ENCODE measurements around the gene IL36RN.

Gene IL36RN

GRCh38 chr2:113058998-113059960 lies at the start of gene IL36RN:
TSS of gene IL36RN (plus strand) at chr2:113059198. CDS start at chr2:113059439, 241 bp downstream.
- no peak for DNase-seq (ENCODE audit: low read depth in 1 of 2, low spot score in 1 of 2)

GRCh38 chr2:113009622-113010021 lies 49.4 kb upstream of the IL36RN start:
- no peak for DNase-seq (ENCODE audit: low read depth in 1 of 2, low spot score in 1 of 2)

- no peak for DNase-seq (ENCODE audit: low read depth in 1 of 2, low spot score in 1 of 2)
These were observed 48.9 kb upstream of the IL36RN start for GRCh38 chr2:113010088-113010487.

GRCh38 chr2:113011108-113011507 lies 47.9 kb upstream of the IL36RN start:
- no peak for DNase-seq (ENCODE audit: low read depth in 1 of 2, low spot score in 1 of 2)

- no peak for DNase-seq (ENCODE audit: low read depth in 1 of 2, low spot score in 1 of 2)
These were observed 46.3 kb upstream of the IL36RN start for GRCh38 chr2:113012436-113013335.

GRCh38 chr2:113013336-113013661 lies 45.7 kb upstream of the IL36RN start:
- DNase-seq (ENCODE audit: low read depth in 1 of 2, low spot score in 1 of 2): no peak

GRCh38 chr2:113014067-113014466 lies 44.9 kb upstream of the IL36RN start:
- no peak for DNase-seq (ENCODE audit: low read depth in 1 of 2, low spot score in 1 of 2)

- no peak for DNase-seq (ENCODE audit: low read depth in 1 of 2, low spot score in 1 of 2)
These were observed 44.0 kb upstream of the IL36RN start for GRCh38 chr2:113015042-113015441.

- DNase-seq (ENCODE audit: low read depth in 1 of 2, low spot score in 1 of 2): no peak
These were observed 43.3 kb upstream of the IL36RN start for GRCh38 chr2:113015655-113016054.

- no peak for DNase-seq (ENCODE audit: low read depth in 1 of 2, low spot score in 1 of 2)
These were observed 40.5 kb upstream of the IL36RN start for GRCh38 chr2:113018509-113018908.

GRCh38 chr2:113021312-113021711 lies 37.7 kb upstream of the IL36RN start:
- no peak for DNase-seq (ENCODE audit: low read depth in 1 of 2, low spot score in 1 of 2)

- DNase-seq (ENCODE audit: low read depth in 1 of 2, low spot score in 1 of 2): no peak
These were observed 34.2 kb upstream of the IL36RN start for GRCh38 chr2:113024764-113025163.

- no peak for DNase-seq (ENCODE audit: low read depth in 1 of 2, low spot score in 1 of 2)
These were observed 33.3 kb upstream of the IL36RN start for GRCh38 chr2:113025737-113026136.

- no peak for DNase-seq (ENCODE audit: low read depth in 1 of 2, low spot score in 1 of 2)
These were observed 31.3 kb upstream of the IL36RN start for GRCh38 chr2:113027691-113028090.

- DNase-seq (ENCODE audit: low read depth in 1 of 2, low spot score in 1 of 2): no peak
These were observed 30.9 kb upstream of the IL36RN start for GRCh38 chr2:113028112-113028511.

- no peak for DNase-seq (ENCODE audit: low read depth in 1 of 2, low spot score in 1 of 2)
These were observed 26.3 kb upstream of the IL36RN start for GRCh38 chr2:113032737-113033136.

GRCh38 chr2:113034016-113034415 lies 25.0 kb upstream of the IL36RN start:
- DNase-seq (ENCODE audit: low read depth in 1 of 2, low spot score in 1 of 2): no peak

GRCh38 chr2:113036763-113037162 lies 22.2 kb upstream of the IL36RN start:
- DNase-seq (ENCODE audit: low read depth in 1 of 2, low spot score in 1 of 2): no peak

GRCh38 chr2:113038291-113038690 lies 20.7 kb upstream of the IL36RN start:
- DNase-seq (ENCODE audit: low read depth in 1 of 2, low spot score in 1 of 2): no peak

GRCh38 chr2:113039158-113039557 lies 19.8 kb upstream of the IL36RN start:
- no peak for DNase-seq (ENCODE audit: low read depth in 1 of 2, low spot score in 1 of 2)

GRCh38 chr2:113039719-113040118 lies 19.3 kb upstream of the IL36RN start:
- DNase-seq (ENCODE audit: low read depth in 1 of 2, low spot score in 1 of 2): no peak

GRCh38 chr2:113041871-113042270 lies 17.1 kb upstream of the IL36RN start:
- DNase-seq (ENCODE audit: low read depth in 1 of 2, low spot score in 1 of 2): no peak
